Stimulated activated CD8-positive, alpha-beta memory T cell treated with anti-CD3 and anti-CD28 coated beads, Interleukin-15, amount 100 ng/mL, for 4 hours (primary cell): ENCODE results near the gene MACROH2A1.

Experiments
- DNase-seq, 2 donors: peaks; one replicate each; pipeline ENCODE4 v3.0.0-alpha.2; 2020; ENCODE audit warnings: low read depth in 2 of 2

The MACROH2A1 gene

GRCh38 chr5:135330798-135331096 is 68.3 kb downstream of the MACROH2A1 start:
- DNase-seq = no peak

GRCh38 chr5:135329913-135330797 is 68.9 kb downstream of the MACROH2A1 start:
- DNase-seq = no peak

- no peak for DNase-seq
Observed at GRCh38 chr5:135329066-135329912, 69.7 kb downstream of the MACROH2A1 start.

GRCh38 chr5:135328128-135328687 is 70.8 kb downstream of the MACROH2A1 start:
- no peak for DNase-seq

GRCh38 chr5:135327429-135328127 is 71.5 kb downstream of the MACROH2A1 start:
- no peak for DNase-seq

- DNase-seq = no peak
Observed at GRCh38 chr5:135326296-135327254, 72.5 kb downstream of the MACROH2A1 start.

GRCh38 chr5:135324897-135325650 is 74.0 kb downstream of the MACROH2A1 start:
- no peak for DNase-seq

GRCh38 chr5:135324160-135324559 is 74.9 kb downstream of the MACROH2A1 start:
- no peak for DNase-seq

GRCh38 chr5:135323701-135324132 is 75.3 kb downstream of the MACROH2A1 start:
- no peak for DNase-seq

- DNase-seq = no peak
Observed at GRCh38 chr5:135323227-135323626, 75.8 kb downstream of the MACROH2A1 start.

GRCh38 chr5:135322744-135323143 is 76.3 kb downstream of the MACROH2A1 start:
- no peak for DNase-seq

- DNase-seq = no peak
Observed at GRCh38 chr5:135322271-135322670, 76.8 kb downstream of the MACROH2A1 start.

- no peak for DNase-seq
Observed at GRCh38 chr5:135320718-135321484, 78.1 kb downstream of the MACROH2A1 start.

- no peak for DNase-seq
Observed at GRCh38 chr5:135319928-135320606, 79.0 kb downstream of the MACROH2A1 start.

GRCh38 chr5:135319458-135319857 is 79.6 kb downstream of the MACROH2A1 start:
- no peak for DNase-seq

- no peak for DNase-seq
Observed at GRCh38 chr5:135318924-135319323, 80.1 kb downstream of the MACROH2A1 start.

GRCh38 chr5:135318037-135318436 is 81.0 kb downstream of the MACROH2A1 start:
- no peak for DNase-seq

GRCh38 chr5:135317286-135317685 is 81.7 kb downstream of the MACROH2A1 start:
- DNase-seq = no peak

- no peak for DNase-seq
Observed at GRCh38 chr5:135315386-135315785, 83.6 kb downstream of the MACROH2A1 start.
